Endodermal cell (in vitro differentiated cells): ENCODE measurements around the gene RPLP2. TPM values are rescaled to one million over a fixed set of nuclear protein-coding genes. Genes with fewer than 3 reads are reported as not detected.

ENCODE experiments used
- DNase-seq: peaks from one replicate; pipeline ENCODE4 v3.0.0-alpha.2; 2017
- H3K27ac ChIP-seq: 2 replicates; pipeline ENCODE4 v1.5.1; 2013; ENCODE audit warnings: mild to moderate bottlenecking, low read depth, low read length, moderate library complexity
- H3K27me3 ChIP-seq: 2 replicates; pipeline ENCODE4 v1.6.1; 2013; ENCODE audit warnings: mild to moderate bottlenecking, low read length, moderate library complexity; ENCODE audit not compliant: insufficient read depth, control insufficient read depth, poor library complexity, severe bottlenecking
- H3K36me3 ChIP-seq: 2 replicates; pipeline ENCODE4 v1.7.0; 2013; ENCODE audit warnings: mild to moderate bottlenecking, low read length, moderate library complexity; ENCODE audit not compliant: control insufficient read depth, insufficient read depth
- H3K4me1 ChIP-seq: one replicate; pipeline ENCODE4 v1.7.0; 2013; ENCODE audit warnings: low read length; ENCODE audit not compliant: control insufficient read depth, insufficient read depth
- H3K4me3 ChIP-seq: 2 replicates; pipeline ENCODE4 v1.5.1; 2013; ENCODE audit warnings: mild to moderate bottlenecking, low read length, moderate library complexity
- H3K9ac ChIP-seq: 2 replicates; pipeline ENCODE4 v1.6.1; 2013; ENCODE audit warnings: mild to moderate bottlenecking, low read length, moderate library complexity; ENCODE audit not compliant: poor library complexity, severe bottlenecking; ENCODE audit errors: extremely low read depth
- H3K9me3 ChIP-seq: 2 replicates; pipeline ENCODE4 v1.6.1; 2013; ENCODE audit warnings: mild to moderate bottlenecking, low read length, moderate library complexity; ENCODE audit not compliant: control insufficient read depth
- H3K27ac Mint-ChIP-seq: 2 replicates; pipeline ENCODE4 v1.8.0; 2020; ENCODE audit warnings: mixed read lengths
- H3K27me3 Mint-ChIP-seq: 2 replicates; pipeline ENCODE4 v1.8.0; 2021; ENCODE audit warnings: mild to moderate bottlenecking, mixed read lengths; ENCODE audit not compliant: insufficient read depth
- H3K36me3 Mint-ChIP-seq: 2 replicates; pipeline ENCODE4 v1.8.0; 2020; ENCODE audit warnings: low read depth, mixed read lengths
- H3K4me1 Mint-ChIP-seq: 2 replicates; pipeline ENCODE4 v1.8.0; 2020; ENCODE audit warnings: mixed read lengths
- H3K4me3 Mint-ChIP-seq: 2 replicates; pipeline ENCODE4 v1.8.0; 2020; ENCODE audit warnings: mild to moderate bottlenecking, moderate library complexity, mixed read lengths
- H3K9me3 Mint-ChIP-seq: 2 replicates; pipeline ENCODE4 v1.8.0; 2020; ENCODE audit warnings: mild to moderate bottlenecking, mixed read lengths
- CTCF ChIP-seq: fragments of 200-600 bp; sonication (generic); conservative IDR thresholded peaks from 2 replicates; pipeline ENCODE4 v1.5.0; 2021; ENCODE audit warnings: antibody characterized with exemption, mild to moderate bottlenecking
- WGBS, 2 experiments: methylation state at CpG; one replicate each; pipeline versions ENCODE4 v1.1.5 to v1.1.7; 2013; ENCODE audit warnings: missing lambda C conversion rate in 2 of 2, mixed read lengths in 1 of 2; ENCODE audit not compliant: insufficient coverage in 1 of 2, insufficient read length in 1 of 2; 5-methylcytosine and 5-hydroxymethylcytosine counted together
- total RNA-seq, 2 donors: library from RNA; stranded (reverse); fragmentation: NEBNext Ultra II Directional in 1 of 2; extraction: Animal tissue kit (Norgen Biotek cat#: 25700) in 1 of 2; gene quantifications; 2 replicates in 1 of 2; 3 replicates in 1 of 2; pipeline ENCODE4 v1.2.1, GENCODE V29; 2021

Gene RPLP2
- total RNA-seq, 2 donors from 2014 or later: 1,966 to 2,020 TPM

- no peaks in the 10 kb centered on the region for H3K27me3 ChIP-seq
- Mint-ChIP-seq H3K27ac (no peak overlapping the region), H3K9me3 (no peaks in the 10 kb centered on the region), H3K4me1 (peaks cover 10% of the 10 kb centered on the region), H3K27me3 (no peaks in the 10 kb centered on the region), H3K4me3 (no peak overlapping the region), H3K36me3 (peaks cover 32% of the 10 kb centered on the region)
- peaks cover 49% of the 10 kb centered on the region for H3K36me3 ChIP-seq
- WGBS, 2 experiments: 96 to 100% methylated on average over 3 to 5 of the region's 5 CpGs
- DNase-seq: no peak
- no peak for TF ChIP-seq CTCF
- H3K4me1 ChIP-seq: peaks cover 2% of the 10 kb centered on the region
- no peak overlapping the region for H3K4me3 ChIP-seq
- H3K9ac ChIP-seq: no peak overlapping the region
- H3K9me3 ChIP-seq: no peaks in the 10 kb centered on the region
- H3K27ac ChIP-seq: no peak overlapping the region
Measured at GRCh38 chr11:839280-839623, 29.5 kb downstream of the RPLP2 start.

GRCh38 chr11:839875-840617 is 30.3 kb downstream of the RPLP2 start:
- WGBS, 2 experiments: 89 to 96% methylated on average over 23 to 25 of the region's 25 CpGs
- Mint-ChIP-seq H3K4me3 (peak overlapping the region; percentile 78), H3K27me3 (no peaks in the 10 kb centered on the region), H3K4me1 (peaks cover 13% of the 10 kb centered on the region), H3K27ac (no peak overlapping the region), H3K36me3 (peaks cover 32% of the 10 kb centered on the region), H3K9me3 (no peaks in the 10 kb centered on the region)
- peaks cover 49% of the 10 kb centered on the region for H3K36me3 ChIP-seq
- peaks cover 3% of the 10 kb centered on the region for H3K4me1 ChIP-seq
- peak; percentile 64 for TF ChIP-seq CTCF
- H3K9ac ChIP-seq: no peak overlapping the region
- H3K27ac ChIP-seq: no peak overlapping the region
- H3K27me3 ChIP-seq: no peaks in the 10 kb centered on the region
- no peak overlapping the region for H3K4me3 ChIP-seq
- no peak for DNase-seq
- H3K9me3 ChIP-seq: no peaks in the 10 kb centered on the region

- H3K9me3 ChIP-seq: no peaks in the 10 kb centered on the region
- H3K27me3 ChIP-seq: no peaks in the 10 kb centered on the region
- WGBS, 2 experiments: 1% methylated on average over 11 to 27 of the region's 27 CpGs
- H3K4me3 Mint-ChIP-seq: peak overlapping the region; percentile 78
- TF ChIP-seq CTCF: no peak
- H3K4me1 Mint-ChIP-seq: peaks cover 14% of the 10 kb centered on the region
- H3K9ac ChIP-seq: peak overlapping the region; percentile 89
- H3K36me3 Mint-ChIP-seq: peaks cover 25% of the 10 kb centered on the region
- H3K27me3 Mint-ChIP-seq: peaks cover 2% of the 10 kb centered on the region
- H3K4me3 ChIP-seq: peak overlapping the region; percentile 88
- no peak for DNase-seq
- H3K9me3 Mint-ChIP-seq: no peaks in the 10 kb centered on the region
- H3K36me3 ChIP-seq: peaks cover 41% of the 10 kb centered on the region
- peaks cover 15% of the 10 kb centered on the region for H3K4me1 ChIP-seq
- H3K27ac Mint-ChIP-seq: peak overlapping the region; percentile 86
- peak overlapping the region; percentile 99 for H3K27ac ChIP-seq
Measured at GRCh38 chr11:841981-842369, 32.2 kb downstream of the RPLP2 start.
